Peyer's patch (tissue), 4 donors: ENCODE data around the gene LZTS2. TPM values are rescaled to one million over a fixed set of nuclear protein-coding genes. Genes with fewer than 3 reads are reported as not detected.

Source experiments
- DNase-seq, 3 donors: peaks; one replicate each; pipeline ENCODE4 v3.0.0-alpha.2; 2017 to 2019
- H3K27ac ChIP-seq, 4 donors: fragments of 200-600 bp; sonication (generic); one replicate each; pipeline ENCODE4 v1.5.1; 2016 to 2019
- H3K27me3 ChIP-seq, 2 donors: fragments of 200-600 bp; sonication (generic); one replicate each; pipeline ENCODE4 v1.5.1; 2019
- H3K36me3 ChIP-seq, 3 donors: fragments of 200-600 bp; sonication (generic); one replicate each; pipeline ENCODE4 v1.5.1; 2016 to 2019
- H3K4me1 ChIP-seq, 4 donors: fragments of 200-600 bp; sonication (generic); one replicate each; pipeline ENCODE4 v1.5.1; 2016 to 2019
- H3K4me3 ChIP-seq, 4 donors: fragments of 200-600 bp; sonication (generic); 1 replicate in 3 of 4; 2 replicates in 1 of 4; pipeline ENCODE4 v1.5.1; 2016 to 2019; ENCODE audit warnings: mild to moderate bottlenecking in 1 of 4
- H3K9me3 ChIP-seq, 4 donors: fragments of 200-600 bp; sonication (generic); one replicate each; pipeline ENCODE4 v1.5.1; 2016 to 2019; ENCODE audit warnings: mild to moderate bottlenecking in 1 of 4
- CTCF ChIP-seq, 6 experiments: fragments of 450-650 bp in 4 of 6; fragments of 200-600 bp in 2 of 6; sonication (generic) in 1 of 6; IDR thresholded peaks; one replicate each; pipeline ENCODE4 v1.5.1; 2017 to 2019; ENCODE audit warnings: antibody characterized with exemption in 6 of 6, mild to moderate bottlenecking in 3 of 6, moderate library complexity in 1 of 6
- POLR2A ChIP-seq, 2 donors: fragments of 450-650 bp; IDR thresholded peaks; one replicate each; pipeline ENCODE4 v1.5.1; 2017; ENCODE audit warnings: antibody characterized with exemption in 2 of 2, mild to moderate bottlenecking in 2 of 2, moderate library complexity in 2 of 2
- total RNA-seq, 4 donors: library from RNA; depleted of rRNA; stranded (reverse); fragments of >200 nt; gene quantifications; one replicate each; pipeline ENCODE4 v1.1.0, GENCODE V29; 2016

LZTS2 gene
- total RNA-seq, 4 donors from 2014 or later = 28.0 to 57.4 (median 47.1) TPM

GRCh38 chr10:100980311-100980710, 19.3 kb upstream of the LZTS2 start:
- Histone ChIP-seq H3K27ac (no peak overlapping the region), H3K36me3 (peaks cover 0 to 61% (median 0%) of the 10 kb centered on the region in 3 donors), H3K4me1 (no peaks in the 10 kb centered on the region), H3K27me3 (no peaks in the 10 kb centered on the region), H3K4me3 (no peak overlapping the region), H3K9me3 (no peaks in the 10 kb centered on the region)
- no peak for TF ChIP-seq POLR2A (IDR thresholded peaks at IDR 0.05)
- no peak for TF ChIP-seq CTCF (IDR thresholded peaks at IDR 0.05)
- no peak for DNase-seq

GRCh38 chr10:100980711-100981110, 18.9 kb upstream of the LZTS2 start:
- Histone ChIP-seq H3K4me1 (peaks cover 0 to 3% (median 0%) of the 10 kb centered on the region in 4 donors), H3K4me3 (no peak overlapping the region), H3K9me3 (no peaks in the 10 kb centered on the region), H3K27ac (no peak overlapping the region), H3K27me3 (no peaks in the 10 kb centered on the region), H3K36me3 (peaks cover 0 to 61% (median 0%) of the 10 kb centered on the region in 3 donors)
- DNase-seq = peak in 2 of 3 donors; percentile 6 to 23
- no peak for TF ChIP-seq POLR2A (IDR thresholded peaks at IDR 0.05)
- no peak for TF ChIP-seq CTCF (IDR thresholded peaks at IDR 0.05)

- Histone ChIP-seq H3K27me3 (no peaks in the 10 kb centered on the region), H3K27ac (no peak overlapping the region), H3K36me3 (peaks cover 0 to 61% (median 0%) of the 10 kb centered on the region in 3 donors), H3K4me1 (peaks cover 0 to 9% (median 2%) of the 10 kb centered on the region in 4 donors), H3K4me3 (no peak overlapping the region), H3K9me3 (no peaks in the 10 kb centered on the region)
- no peak for DNase-seq
- TF ChIP-seq POLR2A (IDR thresholded peaks at IDR 0.05) (no peak), CTCF (IDR thresholded peaks at IDR 0.05) (no peak)
Observed at GRCh38 chr10:100981178-100981772, 18.3 kb upstream of the LZTS2 start.

GRCh38 chr10:100982916-100983830, 16.4 kb upstream of the LZTS2 start:
- H3K36me3 ChIP-seq = peaks cover 0 to 47% (median 0%) of the 10 kb centered on the region in 3 donors

More at GRCh38 chr10:100982916-100983830, 16.4 kb upstream of the LZTS2 start:
- TF ChIP-seq POLR2A (IDR thresholded peaks at IDR 0.05) (no peak), CTCF (IDR thresholded peaks at IDR 0.05) (no peak)
- H3K4me3 ChIP-seq = no peak overlapping the region
- no peak overlapping the region for H3K27ac ChIP-seq
- no peaks in the 10 kb centered on the region for H3K27me3 ChIP-seq
- H3K9me3 ChIP-seq = no peaks in the 10 kb centered on the region
- DNase-seq = peak in 2 of 3 donors; percentile 41 to 45
- H3K4me1 ChIP-seq = peaks cover 0 to 20% (median 13%) of the 10 kb centered on the region in 4 donors
